ENCODE measurements around the gene SPTBN5.

SPTBN5 gene

DNA sequence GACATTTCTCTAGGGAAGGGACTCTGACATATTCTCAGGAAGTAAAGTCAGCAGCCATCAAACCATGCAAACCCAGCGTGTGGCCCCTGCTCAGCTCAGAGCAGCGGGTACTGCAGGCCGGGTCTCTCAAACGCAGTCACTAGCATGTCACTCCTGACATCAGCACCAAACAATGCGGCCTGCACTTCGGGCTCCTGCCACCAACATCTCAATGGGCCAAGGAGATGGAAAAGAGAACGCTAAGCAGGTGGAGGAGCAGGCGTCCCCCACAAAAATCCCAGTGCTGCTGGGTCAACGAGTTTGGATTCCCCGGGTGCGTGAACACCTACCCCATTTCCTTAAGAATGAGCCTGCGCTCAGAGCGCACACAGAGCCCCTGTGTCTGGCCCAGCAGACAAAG is 9.9 kb upstream of the SPTBN5 start:
- no peak for DNase-seq (ENCODE audit: low spot score)

DNA sequence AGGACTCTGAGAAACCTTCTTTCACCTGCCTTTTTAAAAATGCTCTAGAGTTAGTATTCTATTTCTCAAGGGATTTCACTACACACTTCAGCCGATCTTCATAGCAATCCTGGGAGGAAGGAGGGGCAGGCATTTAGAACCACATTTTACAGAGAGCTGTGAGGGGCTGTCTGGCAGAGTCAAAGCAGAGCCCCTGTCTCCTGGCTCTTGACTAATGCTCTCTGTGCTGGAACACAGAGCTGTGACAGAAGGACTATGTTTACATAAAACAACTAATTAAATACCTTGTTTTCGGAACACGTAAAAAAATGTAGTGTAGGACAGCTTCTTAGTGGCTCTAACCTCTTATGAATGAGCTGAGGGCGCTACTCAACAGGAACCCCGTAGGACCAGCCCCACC is 7.6 kb upstream of the SPTBN5 start:
- no peak for DNase-seq (ENCODE audit: low spot score)

DNA sequence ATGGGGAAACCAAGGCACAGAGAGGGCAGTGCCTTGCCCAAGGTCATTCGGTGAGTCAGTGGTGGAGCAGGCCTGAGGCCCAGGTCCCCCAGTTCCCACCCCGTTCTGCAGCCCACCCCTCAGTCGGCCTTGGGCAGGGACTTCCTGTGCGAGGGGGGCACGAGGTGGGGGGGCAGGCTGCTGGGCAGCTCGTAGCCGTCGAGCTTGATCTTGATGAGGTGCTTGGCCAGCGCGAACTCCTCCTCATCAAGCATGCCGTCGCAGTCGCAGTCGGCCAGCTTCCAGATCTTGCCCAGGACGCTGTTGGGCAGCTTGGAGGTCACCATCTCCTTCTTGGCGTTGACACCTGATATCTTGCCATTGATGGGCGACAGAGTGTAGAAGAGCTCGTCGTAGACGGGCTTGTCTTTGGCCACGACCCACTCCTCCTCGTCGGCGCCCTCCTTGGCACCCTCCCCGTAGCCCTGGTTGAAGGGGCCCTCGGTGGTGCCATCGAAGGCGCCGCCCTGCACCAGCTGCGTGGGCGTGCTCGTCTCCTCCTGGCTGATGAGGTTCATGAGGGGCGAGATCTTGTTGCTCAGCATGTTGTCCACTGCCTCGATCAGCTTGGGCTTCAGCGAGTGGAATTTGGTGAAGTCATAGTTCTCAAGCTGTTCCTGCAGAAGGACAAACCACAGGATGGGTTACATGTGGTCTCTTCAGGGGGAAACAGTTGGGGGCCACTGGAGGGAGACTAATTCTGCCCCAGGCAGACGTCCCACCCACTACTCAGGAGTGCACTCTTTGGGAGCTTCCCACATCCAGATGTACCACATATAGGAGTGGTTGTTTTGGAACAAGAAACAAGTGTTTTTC is 6.9 kb upstream of the SPTBN5 start:
- DNase-seq (ENCODE audit: low spot score) = no peak

DNA sequence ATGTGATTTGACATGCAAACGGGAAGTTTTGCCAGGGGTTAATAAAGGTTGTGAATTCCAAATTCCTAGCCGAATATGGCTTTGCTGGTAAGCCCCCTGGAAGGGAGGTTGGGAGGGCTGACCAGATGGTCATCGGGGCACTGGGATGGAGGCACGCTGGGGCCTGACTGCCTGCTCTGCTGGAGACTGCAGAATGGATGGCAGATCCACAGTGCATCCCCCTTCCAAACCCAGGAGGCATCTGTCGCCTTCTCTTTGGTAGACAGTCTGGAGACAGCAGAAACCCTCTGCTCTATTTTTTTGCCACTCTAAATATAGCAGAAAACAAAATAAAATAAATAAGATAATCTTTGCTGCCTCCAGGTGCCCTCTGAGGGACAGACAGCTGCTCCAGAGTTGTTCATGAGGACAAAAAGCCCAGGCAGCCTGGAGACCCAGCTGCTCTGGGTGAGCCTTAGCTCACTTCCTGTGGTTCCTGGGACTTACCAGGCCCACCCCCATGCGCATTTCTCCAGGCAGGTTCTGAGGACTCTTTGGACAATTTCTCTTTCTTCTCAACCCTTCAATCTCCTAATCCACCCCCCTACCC is 6.1 kb upstream of the SPTBN5 start:
- no peak for DNase-seq (ENCODE audit: low spot score)

DNA sequence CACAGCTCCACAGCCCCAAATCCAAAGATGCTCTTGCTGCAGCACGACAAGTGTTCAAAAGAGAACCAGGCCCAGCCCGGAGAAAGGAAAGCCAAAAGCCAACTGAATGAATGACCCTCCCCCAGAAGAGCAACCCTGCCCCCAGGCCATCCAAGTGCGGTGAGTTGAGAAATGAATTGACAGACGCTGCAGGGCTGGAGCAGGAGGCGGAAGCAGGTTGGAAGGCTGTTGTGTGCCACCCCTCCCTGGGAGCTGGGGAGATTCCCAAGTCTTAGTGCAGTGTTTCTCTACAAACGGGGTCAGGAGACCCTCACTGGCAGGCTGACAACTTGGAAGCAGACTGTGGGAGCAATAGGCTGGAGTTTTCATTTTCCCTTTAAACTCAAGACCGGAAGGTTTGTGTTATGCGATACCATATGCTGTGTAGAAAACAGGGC is 3.5 kb upstream of the SPTBN5 start:
- DNase-seq (ENCODE audit: low spot score) = no peak

DNA sequence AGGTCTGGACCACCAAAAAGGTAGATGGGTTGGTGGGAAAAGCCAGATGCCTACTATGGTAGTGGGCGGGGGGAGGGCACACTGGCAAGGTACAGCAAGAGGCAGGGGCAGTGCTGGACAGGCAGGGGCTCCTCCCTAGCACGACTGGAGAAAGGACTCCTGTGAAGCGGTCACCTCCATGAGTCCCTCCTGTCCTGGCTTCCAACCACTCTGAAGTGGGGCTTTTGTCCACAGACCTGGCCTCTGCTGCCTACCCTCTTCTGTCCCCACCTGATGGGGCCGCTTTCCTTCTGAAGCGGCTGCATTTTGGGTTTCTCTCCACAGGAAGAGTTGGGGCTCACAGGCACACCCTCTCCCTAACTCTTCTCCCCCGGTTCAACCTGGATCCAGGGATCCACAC is 2.7 kb upstream of the SPTBN5 start:
- DNase-seq (ENCODE audit: low spot score) = no peak

DNA sequence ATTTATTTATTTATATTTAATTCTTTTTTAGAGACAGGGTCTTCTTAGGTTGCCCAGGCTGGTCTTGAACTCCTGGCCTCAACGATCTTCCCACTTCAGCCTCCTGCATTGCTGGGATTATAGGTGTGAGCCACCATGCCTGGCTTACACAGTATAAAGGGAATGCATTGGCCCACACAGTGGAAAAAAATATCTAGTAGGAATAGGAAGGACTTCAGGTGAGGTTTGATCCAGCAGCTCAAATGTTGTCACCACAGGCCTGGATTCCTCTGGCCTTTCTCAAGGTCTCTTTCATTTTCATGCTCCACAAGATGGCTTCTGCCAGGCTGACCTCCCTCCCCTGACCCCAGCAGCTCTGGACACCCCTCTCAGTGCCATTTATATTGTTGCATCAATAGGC is 2.1 kb upstream of the SPTBN5 start:
- no peak for DNase-seq (ENCODE audit: low spot score)

DNA sequence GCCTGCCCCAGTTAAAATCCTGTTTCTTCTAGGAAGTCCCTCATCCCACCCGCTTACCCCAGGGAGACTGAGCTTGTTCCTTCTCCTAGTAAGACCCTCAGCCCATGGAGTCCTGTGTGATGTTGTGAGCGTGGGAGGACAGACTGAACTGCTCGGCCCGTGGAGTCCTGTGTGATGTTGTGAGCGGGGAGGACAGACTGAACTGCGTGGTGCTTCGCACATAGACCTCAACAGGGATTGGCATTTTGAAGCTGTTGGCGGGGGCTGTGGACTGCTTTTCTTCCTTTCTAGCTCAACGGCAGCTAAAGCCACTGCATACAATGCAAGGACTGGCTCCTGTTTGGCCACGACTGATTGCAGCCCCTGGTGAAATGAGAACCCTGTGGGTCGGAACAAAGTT is 1.6 kb upstream of the SPTBN5 start:
- no peak for DNase-seq (ENCODE audit: low spot score)

DNA sequence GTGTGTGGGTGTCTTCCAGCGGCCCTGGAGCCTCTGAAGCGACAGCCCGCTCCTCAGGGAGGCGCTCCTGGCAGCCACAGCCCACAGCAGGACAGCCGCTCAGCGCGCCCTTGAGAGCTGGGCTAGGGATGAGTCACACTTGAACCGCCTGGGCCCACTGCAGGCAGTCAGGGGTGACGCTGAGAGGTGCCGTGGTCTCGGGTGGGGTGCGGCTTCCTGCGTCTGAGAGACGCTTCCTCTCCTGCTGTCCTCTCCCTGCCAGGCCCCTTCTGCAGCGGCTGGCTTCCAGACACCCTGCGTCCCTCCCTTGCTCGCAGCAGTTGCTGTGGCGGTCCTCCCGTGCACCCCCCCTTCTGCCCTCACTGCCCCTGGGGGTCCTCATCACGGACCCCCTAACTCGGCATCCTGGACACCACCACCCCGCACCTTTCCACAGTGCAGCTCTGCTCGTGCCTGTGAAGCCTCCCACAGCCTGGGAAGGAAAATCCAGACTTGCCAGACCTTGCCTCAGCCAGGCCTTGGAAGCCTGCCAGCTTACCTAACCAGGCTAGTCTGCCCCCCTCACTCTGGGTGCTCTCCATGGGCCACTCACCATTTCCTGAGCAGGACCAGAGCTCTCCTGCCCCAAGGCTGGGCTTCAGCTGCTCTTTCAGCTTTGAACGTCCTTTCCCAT is 1.1 kb upstream of the SPTBN5 start:
- DNase-seq (ENCODE audit: low spot score) = no peak

DNA sequence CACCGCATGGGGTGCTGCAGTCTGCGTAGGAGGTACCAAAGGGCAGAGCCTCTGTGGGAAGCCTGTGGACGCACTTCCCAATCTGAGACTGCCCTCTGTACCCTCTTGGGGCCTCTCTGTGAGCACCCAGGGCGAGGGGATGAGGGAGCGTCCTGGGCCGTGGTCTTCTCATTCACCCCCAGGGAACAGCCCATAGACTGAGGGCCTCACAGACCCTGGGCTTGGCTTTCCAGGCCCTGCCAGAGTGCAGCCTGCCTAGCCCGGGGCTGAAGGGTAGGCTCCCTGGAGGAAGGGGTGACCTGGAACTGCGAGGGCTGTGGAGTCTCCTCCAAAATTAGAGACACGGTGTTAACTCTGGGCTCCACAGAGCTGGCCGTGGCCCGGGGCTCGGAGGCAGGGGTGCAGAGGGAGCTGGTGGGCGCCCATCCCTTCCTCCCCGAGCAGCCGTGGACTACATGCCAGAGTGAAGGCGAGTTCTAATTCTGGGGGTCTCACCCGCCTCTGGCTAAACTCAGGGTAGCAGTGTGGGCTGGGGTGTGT is 468 bp upstream of the SPTBN5 start:
- no peak for DNase-seq (ENCODE audit: low spot score)

DNA sequence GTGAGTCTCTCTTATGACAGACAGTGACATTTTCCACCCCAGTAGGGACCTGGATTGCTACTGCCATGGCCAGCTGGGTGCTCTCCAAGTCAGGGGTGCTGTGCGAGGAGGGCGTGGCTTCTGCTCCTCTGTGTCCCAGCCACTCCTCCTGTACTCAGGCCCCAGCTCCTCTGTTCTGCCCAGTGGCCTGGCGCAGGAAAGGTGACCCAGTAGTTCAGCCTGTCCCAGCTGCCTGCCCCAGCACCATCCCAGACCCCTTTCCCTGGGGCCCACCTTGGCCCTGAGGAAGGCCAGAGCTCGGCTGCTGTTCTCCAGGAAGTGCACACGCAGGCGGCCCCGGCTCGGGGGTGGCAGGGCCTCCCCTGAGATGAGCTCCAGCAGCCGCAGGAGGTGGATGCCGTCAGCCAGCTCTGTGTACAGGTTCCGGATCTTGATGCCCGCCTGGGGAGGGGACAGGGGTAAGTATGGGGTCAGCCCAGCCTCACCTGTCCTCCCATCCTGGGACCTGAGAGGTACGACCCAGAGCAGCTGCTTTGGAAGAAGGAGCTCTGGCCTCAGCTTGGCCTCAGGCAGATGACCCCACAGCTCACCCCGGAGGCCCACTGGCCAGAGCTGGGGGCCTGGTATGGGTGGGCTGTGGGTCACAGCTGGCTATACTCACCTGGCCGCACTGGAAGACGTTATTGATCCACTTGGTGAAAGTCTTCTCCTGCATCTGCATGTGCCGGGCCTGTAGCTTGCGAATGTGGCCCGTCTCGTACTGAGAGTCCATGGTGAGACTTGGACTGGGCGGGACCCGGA is 1.0 kb downstream of the SPTBN5 start:
- DNase-seq (ENCODE audit: low spot score) = no peak

DNA sequence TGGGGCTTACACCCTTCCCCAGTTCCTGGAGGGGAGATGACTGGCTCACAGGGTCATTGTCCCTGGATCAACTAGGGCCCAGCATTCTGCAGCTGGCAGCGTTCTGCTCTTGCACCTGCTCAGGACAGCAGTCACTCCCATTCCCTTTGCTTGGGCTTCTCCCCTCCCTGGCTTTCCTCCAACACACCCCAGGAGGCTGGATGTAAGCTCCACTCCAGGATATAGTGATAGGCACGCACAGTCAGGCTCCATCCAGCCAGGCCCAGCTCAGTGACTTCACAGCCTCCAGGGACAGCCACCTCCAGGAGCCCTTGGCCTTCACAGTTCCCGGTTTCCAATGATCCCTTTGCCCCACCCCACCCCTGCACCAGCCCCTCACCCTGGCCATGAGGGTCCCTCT is 1.9 kb downstream of the SPTBN5 start:
- DNase-seq (ENCODE audit: low spot score) = no peak

DNA sequence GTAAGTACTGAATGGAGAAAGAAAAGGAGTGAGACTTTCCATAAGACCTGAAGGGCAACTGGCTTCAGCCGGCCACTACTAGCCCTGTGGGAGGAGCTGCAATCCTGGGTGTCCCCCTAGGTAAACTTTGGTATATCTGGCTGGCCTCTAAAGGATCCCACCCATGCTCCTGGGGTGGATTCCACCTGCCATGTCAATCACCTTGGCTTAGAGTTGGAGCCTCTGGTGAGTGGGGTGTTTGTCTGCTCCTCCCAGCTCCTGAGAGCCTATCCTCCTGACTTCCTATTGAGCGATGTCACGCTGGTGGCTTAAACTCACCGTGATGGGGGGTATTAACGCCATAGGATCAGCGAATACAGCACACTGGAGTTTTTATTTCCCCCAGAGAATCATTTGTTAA is 2.6 kb downstream of the SPTBN5 start:
- no peak for DNase-seq (ENCODE audit: low spot score)

DNA sequence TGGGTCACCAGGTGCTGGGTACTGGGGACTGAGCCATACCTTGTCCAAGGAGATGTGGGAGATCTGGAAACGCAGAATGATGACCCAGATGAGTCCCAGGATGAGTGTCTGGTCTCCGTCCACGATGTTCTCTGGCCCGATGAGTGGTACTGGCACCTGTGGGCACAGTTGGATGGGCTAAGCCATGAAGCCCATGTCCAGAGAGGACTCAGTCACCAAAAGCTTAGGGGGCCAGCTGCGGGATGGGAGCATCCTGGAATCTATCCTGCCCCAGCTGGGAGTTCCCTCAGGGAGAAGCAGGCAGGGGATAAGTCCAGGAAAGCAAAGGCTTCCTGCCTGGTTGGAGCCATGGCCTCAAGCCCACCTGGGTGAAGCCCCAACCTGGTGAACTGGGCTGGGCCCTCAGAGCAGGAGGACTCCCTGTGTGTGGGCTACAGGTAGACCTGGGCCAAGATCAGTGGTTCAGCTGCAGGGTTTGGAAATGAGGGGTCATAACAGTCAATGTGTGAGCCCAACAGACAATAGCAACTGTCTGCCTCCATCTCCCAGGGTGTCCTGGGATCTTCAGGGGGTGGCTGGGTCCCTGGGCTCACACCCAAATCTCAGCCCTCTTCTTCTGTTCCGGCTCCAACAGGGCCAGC is 3.7 kb downstream of the SPTBN5 start:
- DNase-seq (ENCODE audit: low spot score) = no peak

DNA sequence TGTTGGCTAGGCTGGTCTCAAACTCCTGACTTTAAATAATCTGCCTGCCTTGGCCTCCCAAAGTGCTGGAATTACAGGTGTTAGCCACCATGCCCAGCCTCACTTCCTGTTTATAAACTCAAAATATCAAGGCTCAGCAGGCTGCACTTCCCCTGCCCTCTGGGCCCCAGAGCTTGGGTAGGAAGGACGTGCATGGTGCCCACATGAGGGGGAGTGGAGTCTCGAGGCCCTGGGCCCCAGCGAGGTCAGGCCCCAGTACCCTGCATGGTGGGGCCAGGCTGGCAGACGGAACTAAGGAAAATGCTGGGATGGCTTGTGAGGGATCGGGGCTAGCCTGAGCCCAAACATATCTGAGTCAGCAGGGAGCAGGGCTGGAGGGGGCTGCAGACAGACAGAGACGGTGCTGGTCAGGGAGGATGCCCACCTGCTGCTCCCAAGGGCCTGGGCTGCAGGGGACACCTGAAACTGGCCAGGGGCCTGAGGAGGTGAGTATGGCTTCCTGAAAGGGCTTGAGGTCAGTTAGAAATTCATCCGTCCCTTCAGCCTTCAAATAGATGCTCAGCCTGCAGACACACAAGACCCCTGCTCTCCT is 5.1 kb downstream of the SPTBN5 start:
- DNase-seq (ENCODE audit: low spot score) = no peak

DNA sequence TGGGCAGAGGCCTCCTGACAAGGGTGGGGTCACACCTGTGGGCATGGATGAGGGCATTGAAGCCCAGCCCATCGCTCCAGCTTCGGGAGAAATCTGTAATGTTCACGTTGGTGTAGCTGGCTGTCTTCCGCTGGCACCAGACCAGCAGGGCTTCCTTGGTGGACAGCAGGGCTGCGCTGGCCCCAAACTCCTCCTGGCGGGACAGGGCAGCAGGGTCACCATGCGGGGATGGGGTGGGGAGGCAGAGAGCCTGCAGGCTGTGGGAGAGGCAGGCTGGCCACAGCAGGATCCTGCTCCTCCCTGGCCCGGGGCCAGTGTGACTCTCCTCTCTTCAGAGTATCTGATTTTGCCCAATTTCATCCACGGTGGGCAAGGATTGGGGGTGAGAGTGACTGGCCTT is 6.0 kb downstream of the SPTBN5 start:
- DNase-seq (ENCODE audit: low spot score) = no peak

DNA sequence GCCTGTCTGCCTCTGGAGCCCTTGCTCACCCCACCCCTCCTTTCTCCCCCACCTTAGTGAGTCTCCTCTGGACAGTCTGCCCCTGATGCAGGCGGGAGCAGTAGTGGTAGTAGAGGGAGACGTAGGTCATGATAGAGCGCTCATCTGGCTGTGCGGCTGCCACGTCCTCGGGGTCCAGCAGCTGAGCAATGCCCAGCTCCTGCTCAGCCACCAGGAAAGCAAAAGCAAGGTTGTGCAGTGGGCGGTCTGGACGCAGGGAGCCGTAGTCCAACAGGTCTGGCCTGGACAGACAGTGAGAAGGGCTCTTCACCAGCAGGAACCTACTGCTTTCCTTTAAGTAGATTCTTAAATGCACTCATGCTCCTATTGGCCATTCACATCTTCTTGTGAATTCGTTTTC is 6.7 kb downstream of the SPTBN5 start:
- no peak for DNase-seq (ENCODE audit: low spot score)

DNA sequence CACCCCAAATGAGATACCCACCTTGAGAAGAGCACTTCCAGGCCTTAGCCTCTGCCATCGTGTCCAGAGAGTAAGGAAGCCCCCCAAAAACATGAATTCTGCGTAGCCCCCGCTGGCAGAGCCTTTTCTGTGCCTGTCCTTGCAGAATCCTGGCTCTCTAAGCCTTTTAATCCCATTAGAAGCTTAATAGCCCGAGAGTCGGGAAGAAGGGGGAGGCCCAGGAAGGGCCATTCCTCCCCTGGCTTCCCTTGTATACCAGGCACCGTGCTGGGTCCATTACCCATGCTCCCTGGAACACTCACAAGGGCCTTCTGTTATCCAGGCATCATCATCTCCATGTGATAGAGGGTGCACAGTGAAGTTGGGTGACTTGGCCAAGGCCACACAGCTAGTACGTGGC is 7.1 kb downstream of the SPTBN5 start:
- DNase-seq (ENCODE audit: low spot score) = peak; percentile 74

DNA sequence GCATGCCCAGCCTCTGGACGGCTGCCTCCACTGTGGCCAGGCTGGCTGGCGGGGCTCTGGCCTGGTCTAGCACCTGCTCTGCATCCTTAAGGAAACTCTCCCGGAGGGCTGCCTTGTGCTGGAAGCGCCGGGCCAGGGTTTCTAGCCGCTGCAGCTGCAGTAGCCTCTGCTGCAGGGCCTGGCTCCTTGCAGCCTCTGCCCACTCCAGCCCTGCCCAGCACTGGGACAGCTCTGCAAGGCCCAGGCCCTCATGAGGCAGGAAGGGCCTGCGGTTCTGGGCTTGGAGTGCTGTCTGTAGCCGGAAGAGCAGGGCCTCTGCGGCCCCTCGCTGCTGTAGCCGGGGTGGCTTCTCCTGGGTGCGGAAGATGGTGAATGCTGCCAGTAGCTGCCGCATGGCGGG is 8.0 kb downstream of the SPTBN5 start:
- DNase-seq (ENCODE audit: low spot score) = no peak

DNA sequence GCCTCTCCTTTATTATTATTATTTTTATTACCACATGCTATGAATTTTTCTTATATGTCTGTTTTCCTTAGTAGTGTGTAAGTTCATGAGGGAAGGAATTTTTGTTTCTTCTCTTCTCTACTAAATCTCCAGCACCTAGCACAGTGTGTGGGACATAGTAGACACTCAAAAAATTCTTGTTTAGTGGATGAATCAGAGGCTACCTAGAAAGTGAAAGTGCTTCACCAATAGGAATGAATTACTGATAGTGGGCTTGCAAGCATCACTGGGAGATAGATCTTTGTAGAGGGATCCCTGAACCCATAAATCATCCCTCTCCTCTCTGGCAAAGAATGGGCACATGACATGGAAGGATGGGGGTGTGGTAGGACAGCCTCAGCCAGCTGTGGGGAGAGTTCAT is 8.5 kb downstream of the SPTBN5 start:
- no peak for DNase-seq (ENCODE audit: low spot score)

DNA sequence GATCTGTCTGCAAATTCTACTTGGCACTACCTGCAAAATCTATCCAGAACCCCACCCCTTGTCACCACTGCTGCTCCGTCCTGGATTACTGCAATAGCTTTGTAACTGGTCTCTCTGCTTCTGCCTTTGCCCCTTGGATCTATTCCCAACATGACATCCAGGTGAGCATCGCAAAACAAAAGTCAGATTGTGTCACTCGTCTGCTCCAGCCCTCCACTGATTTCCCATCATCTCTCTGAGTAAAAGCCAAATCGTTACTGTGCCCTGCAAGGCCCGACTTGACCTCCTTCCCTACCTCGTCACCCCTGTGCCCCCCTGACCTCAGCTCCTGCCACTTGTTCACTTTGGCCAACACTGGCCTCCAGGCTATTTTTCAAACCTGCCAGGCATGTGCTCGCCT is 9.4 kb downstream of the SPTBN5 start:
- no peak for DNase-seq (ENCODE audit: low spot score)

DNA sequence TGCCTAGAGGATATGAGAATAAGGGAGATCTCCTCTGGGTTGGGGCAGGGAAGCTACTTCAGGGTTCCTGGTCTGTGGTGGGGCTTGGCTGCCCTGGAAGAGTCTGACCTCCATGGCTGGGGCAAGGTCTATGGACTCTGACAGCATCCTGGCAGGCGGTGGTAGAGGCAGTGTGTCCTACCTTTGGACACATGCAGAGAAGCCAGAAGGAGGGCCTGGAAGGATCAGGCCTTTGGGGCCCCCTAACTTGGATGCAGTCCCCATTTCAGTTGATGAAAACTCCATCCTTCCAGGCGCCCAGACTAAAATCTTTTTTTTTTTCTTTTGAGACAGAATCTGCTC is 10.4 kb downstream of the SPTBN5 start:
- no peak for DNase-seq (ENCODE audit: low spot score)
